Coronary artery (tissue), 2 donors: ENCODE results near the gene CCDC192.

ENCODE experiments used
- DNase-seq: peaks from one replicate; pipeline ENCODE4 v3.0.0-alpha.2; 2017; ENCODE audit warnings: low spot score
- H3K27ac ChIP-seq, 2 donors: fragments of 200-600 bp; sonication (generic); one replicate each; pipeline ENCODE4 v1.5.1; 2016 to 2019
- H3K4me3 ChIP-seq: fragments of 200-600 bp; sonication (generic); 2 replicates; pipeline ENCODE4 v1.5.1; 2016; ENCODE audit warnings: mild to moderate bottlenecking, moderate library complexity
- TF ChIP-seq, protein P1 (sequence below): fragments of 200-600 bp; sonication (generic); IDR thresholded peaks from one replicate; pipeline ENCODE4 v1.5.1; 2019; ENCODE audit warnings: antibody characterized with exemption

CCDC192 gene

DNA sequence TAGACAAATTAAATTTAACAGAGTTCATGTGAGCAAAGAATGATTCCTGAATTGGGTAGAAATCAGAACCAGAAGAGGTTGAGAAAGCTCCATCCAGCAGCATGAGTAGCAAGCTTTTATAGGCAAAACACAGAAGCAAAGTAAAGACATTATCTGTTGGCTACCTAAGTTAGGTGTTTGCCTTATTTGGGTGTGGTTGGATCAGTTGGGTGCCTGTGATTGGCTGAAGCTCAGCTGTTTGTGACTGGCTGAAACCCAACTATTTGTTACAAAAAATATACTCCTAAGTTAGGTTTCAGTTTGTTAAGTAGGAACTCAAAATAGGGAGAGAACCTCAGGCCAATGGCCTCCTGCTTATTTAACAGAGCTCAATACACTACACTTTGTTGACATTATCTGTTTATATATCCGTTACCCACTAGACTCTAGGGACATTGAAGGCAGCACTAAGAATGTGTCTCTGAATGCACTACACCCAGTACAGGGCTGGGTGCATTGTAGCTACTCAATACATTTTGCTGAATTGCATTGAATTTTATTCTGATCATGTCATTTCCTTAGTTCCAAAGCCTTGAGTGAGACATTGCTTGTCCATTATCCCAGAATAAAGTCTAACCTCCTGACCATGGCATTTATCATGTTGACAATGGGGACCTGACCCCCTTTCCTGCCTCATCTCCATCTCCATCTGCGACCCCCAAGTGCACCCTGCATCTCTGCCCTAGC lies 98.7 kb downstream of the CCDC192 start:
- Histone ChIP-seq H3K27ac (no peak overlapping the region), H3K4me3 (no peak overlapping the region)
- DNase-seq: no peak
- TF ChIP-seq, protein P1, sequence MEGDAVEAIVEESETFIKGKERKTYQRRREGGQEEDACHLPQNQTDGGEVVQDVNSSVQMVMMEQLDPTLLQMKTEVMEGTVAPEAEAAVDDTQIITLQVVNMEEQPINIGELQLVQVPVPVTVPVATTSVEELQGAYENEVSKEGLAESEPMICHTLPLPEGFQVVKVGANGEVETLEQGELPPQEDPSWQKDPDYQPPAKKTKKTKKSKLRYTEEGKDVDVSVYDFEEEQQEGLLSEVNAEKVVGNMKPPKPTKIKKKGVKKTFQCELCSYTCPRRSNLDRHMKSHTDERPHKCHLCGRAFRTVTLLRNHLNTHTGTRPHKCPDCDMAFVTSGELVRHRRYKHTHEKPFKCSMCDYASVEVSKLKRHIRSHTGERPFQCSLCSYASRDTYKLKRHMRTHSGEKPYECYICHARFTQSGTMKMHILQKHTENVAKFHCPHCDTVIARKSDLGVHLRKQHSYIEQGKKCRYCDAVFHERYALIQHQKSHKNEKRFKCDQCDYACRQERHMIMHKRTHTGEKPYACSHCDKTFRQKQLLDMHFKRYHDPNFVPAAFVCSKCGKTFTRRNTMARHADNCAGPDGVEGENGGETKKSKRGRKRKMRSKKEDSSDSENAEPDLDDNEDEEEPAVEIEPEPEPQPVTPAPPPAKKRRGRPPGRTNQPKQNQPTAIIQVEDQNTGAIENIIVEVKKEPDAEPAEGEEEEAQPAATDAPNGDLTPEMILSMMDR: no peak

DNA sequence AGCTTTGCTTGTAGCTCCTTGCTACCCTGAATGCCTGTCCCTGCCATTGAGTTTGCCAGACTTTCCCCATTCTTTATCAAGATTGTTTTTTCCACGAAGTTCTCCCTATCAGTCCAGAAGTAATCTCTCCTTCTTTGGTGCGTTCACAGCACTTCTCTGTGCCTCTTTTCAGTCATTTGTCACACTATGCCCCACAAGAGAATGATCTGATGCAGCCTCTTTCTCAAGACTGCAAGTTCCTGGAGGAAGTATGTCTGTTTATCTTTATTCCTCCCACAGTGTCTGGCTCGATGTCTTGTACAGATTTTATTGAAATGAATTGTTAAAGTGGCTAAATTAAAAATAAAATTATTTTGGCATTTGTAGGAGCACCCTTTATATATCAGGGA lies 99.3 kb downstream of the CCDC192 start:
- DNase-seq: no peak
- Histone ChIP-seq H3K4me3 (no peak overlapping the region), H3K27ac (no peak overlapping the region)
- TF ChIP-seq, protein P1: no peak

DNA sequence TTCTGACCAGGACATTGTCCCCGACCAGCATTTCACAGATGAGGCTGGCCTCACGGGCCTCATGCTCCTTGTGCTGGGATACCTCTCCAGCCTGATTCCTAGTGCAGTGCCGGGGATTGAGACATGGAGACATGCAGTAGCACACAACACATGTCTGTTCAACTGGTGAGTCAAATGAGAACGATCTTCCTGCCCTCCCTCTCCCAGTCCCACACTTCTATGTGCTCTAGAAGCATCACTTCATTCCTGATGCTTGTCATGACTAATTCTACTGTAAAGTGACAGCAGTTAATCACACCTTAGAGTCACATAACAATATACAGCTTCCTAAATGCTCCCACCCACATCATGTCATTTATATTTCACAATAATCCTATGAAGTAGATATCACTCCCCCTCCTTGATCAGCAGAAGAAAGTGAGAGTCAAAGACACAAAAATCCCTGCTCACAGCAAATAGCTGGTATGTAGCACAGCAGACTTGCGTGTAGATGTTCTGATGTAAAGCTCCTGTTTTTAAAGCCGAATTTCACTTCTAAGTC lies 101.8 kb downstream of the CCDC192 start:
- Histone ChIP-seq H3K27ac (no peak overlapping the region), H3K4me3 (no peak overlapping the region)
- no peak for DNase-seq
- TF ChIP-seq, protein P1: no peak

DNA sequence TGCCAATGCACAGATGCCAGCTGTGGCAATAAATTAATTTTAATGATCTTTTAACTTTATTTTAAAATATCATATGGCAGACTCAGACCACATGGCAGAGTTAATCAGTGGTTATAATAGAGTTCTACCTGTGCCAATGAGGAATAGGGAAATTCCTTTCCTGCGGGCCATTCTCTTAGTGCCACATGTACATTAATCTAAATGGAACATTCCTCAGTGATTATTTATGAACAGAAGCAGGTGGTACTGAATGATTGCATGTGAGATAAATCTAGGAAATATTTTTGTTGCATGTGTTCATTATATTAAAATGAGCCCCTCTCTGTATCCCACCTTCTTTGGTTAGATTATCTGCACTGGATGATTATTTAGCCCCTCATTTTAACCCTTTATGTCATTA lies 102.3 kb downstream of the CCDC192 start:
- H3K27ac ChIP-seq: no peak overlapping the region
- TF ChIP-seq, protein P1: no peak
- no peak for DNase-seq
- H3K4me3 ChIP-seq: no peak overlapping the region

DNA sequence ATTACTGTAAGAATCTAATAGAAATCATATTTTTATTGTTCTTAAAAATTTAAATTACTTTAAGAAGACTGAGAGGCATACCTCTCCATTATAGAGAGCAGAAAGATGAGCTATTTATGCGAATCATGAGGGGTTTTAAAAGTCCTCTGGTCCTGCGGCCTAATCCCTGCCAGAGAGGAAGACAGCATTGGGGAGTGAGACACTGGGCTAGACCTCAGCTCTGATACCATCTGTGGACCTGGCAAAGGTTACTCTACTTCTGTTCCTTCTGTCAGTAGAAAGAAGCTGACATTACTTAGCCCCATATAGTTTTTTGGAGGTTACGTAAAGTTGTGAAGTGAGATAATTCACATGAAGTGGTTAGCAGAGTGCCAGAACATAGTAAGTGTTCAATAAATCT lies 103.6 kb downstream of the CCDC192 start:
- DNase-seq: no peak
- no peak overlapping the region for H3K4me3 ChIP-seq
- TF ChIP-seq, protein P1: no peak

DNA sequence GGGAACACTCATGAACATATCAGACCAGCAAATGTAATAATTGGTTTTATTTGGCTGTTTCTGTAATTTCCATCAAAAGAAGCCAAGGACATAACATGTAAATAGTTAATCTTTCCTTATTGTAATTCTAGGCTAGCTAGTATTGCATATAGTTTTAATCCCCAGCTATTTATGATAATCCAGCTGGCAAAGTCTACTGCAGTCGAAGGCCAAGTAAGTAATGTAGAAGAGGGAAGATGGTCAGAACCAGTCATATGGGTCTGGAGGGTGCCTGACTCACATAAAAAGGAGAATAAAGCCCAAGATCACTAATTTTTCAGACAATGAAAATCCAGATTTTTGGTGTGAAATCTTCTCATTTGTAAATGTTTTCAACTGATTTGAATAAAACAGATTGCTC lies 106.3 kb downstream of the CCDC192 start:
- no peak for DNase-seq
- no peak overlapping the region for H3K27ac ChIP-seq
- H3K4me3 ChIP-seq: no peak overlapping the region
- TF ChIP-seq, protein P1: no peak

More for the DNA sequence above, 103.6 kb downstream of the CCDC192 start:
- H3K27ac ChIP-seq: no peak overlapping the region

DNA sequence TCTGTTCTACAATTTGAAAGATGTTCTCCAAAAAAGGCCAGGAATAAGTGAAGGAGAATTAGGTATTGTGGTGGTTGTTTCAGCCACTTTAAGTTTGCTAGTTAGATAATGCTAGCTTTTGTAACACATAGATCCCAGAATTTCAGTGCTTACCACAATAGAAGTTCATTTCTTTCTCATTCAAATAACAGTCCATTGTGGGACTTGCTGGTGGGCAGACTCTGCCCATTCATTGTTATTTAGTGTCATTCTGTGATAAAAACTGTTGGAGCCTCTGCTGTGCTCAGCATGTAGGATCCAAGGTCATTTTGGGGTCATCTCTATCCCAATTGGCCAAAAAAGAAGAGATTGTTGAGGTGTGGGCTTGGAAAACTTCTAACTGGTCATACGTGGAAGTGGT lies 106.8 kb downstream of the CCDC192 start:
- Histone ChIP-seq H3K4me3 (no peak overlapping the region), H3K27ac (no peak overlapping the region)
- TF ChIP-seq, protein P1: no peak
- DNase-seq: no peak
